GM19397 (cell line): ENCODE data around the gene RANBP1.

Experiments used
- ATAC-seq: cut with Tn5 transposase; IDR thresholded peaks from one replicate; pipeline ENCODE4 v1.9.1; 2021; ENCODE audit warnings: mild to moderate bottlenecking, moderate library complexity; ENCODE audit not compliant: unreplicated experiment

Gene RANBP1

GRCh38 chr22:20167643-20168322, 51.9 kb downstream of the RANBP1 start:
- ATAC-seq: no peak

- no peak for ATAC-seq
Observed at GRCh38 chr22:20169253-20169822, 53.4 kb downstream of the RANBP1 start.

GRCh38 chr22:20170170-20170569, 54.3 kb downstream of the RANBP1 start:
- no peak for ATAC-seq

GRCh38 chr22:20171288-20172140, 55.6 kb downstream of the RANBP1 start:
- ATAC-seq: no peak

GRCh38 chr22:20172141-20172613, 56.3 kb downstream of the RANBP1 start:
- ATAC-seq: no peak

GRCh38 chr22:20173246-20173645, 57.3 kb downstream of the RANBP1 start:
- no peak for ATAC-seq

GRCh38 chr22:20173772-20174171, 57.9 kb downstream of the RANBP1 start:
- ATAC-seq: no peak

- no peak for ATAC-seq
Observed at GRCh38 chr22:20174785-20175596, 59.1 kb downstream of the RANBP1 start.

GRCh38 chr22:20175597-20175900, 59.6 kb downstream of the RANBP1 start:
- ATAC-seq: no peak

- no peak for ATAC-seq
Observed at GRCh38 chr22:20176421-20177085, 60.6 kb downstream of the RANBP1 start.
